ENCODE measurements around the gene ANKRD39. TPM values are rescaled to one million over a fixed set of nuclear protein-coding genes. Genes with fewer than 3 reads are reported as not detected.
A peak's percentile ranks its signal among the peaks of the same experiment; 100 is the strongest.

Gene ANKRD39
- total RNA-seq, 4 donors from 2014 or later = 9.7 to 55.3 (median 12.7) TPM

DNA sequence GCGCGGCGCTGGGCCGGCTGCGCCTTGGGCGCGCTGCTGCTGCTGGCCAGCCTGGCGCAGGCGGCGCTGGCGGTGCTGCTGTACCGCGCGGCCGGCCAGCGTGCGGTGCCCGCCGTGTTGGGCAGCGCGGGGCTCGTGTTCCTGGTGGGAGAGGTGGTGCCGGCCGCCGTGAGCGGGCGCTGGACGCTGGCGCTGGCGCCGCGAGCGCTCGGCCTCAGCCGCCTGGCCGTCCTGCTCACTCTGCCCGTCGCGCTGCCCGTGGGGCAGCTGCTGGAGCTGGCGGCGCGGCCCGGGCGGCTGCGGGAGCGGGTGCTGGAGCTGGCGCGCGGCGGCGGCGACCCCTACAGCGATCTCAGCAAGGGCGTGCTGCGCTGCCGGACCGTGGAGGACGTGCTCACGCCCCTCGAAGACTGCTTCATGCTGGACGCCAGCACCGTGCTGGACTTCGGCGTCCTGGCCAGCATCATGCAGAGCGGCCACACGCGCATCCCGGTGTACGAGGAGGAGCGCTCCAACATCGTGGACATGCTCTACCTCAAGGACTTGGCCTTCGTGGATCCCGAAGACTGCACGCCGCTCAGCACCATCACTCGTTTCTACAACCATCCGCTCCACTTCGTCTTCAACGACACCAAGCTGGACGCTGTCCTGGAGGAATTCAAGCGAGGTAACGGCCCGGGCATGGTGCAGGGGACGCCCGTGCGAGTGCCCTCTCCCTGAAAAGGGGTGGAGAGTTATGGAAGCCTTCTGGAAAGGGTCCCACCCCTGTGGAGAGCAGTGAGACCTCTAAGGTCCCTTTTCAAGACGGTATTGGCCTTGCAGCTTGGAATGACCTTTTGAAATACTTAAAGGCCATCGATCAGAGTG, 40.7 kb downstream of the ANKRD39 start:
- Histone ChIP-seq H3K27ac (peak overlapping the region; percentile 89 to 100 (median 98)), H3K4me1 (peaks cover 36 to 76% (median 57%) of the 10 kb centered on the region in 4 donors), H3K27me3 (no peaks in the 10 kb centered on the region), H3K36me3 (no peaks in the 10 kb centered on the region), H3K9me3 (no peaks in the 10 kb centered on the region), H3K4me3 (peak overlapping the region; percentile 52 to 79 (median 62))
- DNase-seq = no peak
- no peak for TF ChIP-seq EP300 (IDR thresholded peaks at IDR 0.05; ENCODE audit: low read depth)
- TF ChIP-seq POLR2A (IDR thresholded peaks at IDR 0.05) = no peak
- TF ChIP-seq POLR2AphosphoS5 (IDR thresholded peaks at IDR 0.05) = no peak
- TF ChIP-seq, protein P1, sequence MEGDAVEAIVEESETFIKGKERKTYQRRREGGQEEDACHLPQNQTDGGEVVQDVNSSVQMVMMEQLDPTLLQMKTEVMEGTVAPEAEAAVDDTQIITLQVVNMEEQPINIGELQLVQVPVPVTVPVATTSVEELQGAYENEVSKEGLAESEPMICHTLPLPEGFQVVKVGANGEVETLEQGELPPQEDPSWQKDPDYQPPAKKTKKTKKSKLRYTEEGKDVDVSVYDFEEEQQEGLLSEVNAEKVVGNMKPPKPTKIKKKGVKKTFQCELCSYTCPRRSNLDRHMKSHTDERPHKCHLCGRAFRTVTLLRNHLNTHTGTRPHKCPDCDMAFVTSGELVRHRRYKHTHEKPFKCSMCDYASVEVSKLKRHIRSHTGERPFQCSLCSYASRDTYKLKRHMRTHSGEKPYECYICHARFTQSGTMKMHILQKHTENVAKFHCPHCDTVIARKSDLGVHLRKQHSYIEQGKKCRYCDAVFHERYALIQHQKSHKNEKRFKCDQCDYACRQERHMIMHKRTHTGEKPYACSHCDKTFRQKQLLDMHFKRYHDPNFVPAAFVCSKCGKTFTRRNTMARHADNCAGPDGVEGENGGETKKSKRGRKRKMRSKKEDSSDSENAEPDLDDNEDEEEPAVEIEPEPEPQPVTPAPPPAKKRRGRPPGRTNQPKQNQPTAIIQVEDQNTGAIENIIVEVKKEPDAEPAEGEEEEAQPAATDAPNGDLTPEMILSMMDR (IDR thresholded peaks at IDR 0.05) = no peak
- WGBS, 2 donors (ENCODE audit: low coverage in 1 of 2) = 11% methylated on average over 27 of the region's 89 CpGs; no CpG with 5 or more reads in 1 of the 2 donors
- in situ Hi-C loops (cut with MboI; ENCODE audit: low pct_ligation_motif_present in 1 of 4, low pct_unique_long_range_greater_than_20kb in 1 of 4, low sequenced_read_pairs in 3 of 4) = no loop called here
- intact Hi-C loops (cut with DNase I; ENCODE audit: low total_unique reads) = loop anchor here (2.0 to 10.0 kb wide), 2 partner anchors 42 to 52 kb away; partner anchors contain the start of genes ANKRD39 and CNNM4

DNA sequence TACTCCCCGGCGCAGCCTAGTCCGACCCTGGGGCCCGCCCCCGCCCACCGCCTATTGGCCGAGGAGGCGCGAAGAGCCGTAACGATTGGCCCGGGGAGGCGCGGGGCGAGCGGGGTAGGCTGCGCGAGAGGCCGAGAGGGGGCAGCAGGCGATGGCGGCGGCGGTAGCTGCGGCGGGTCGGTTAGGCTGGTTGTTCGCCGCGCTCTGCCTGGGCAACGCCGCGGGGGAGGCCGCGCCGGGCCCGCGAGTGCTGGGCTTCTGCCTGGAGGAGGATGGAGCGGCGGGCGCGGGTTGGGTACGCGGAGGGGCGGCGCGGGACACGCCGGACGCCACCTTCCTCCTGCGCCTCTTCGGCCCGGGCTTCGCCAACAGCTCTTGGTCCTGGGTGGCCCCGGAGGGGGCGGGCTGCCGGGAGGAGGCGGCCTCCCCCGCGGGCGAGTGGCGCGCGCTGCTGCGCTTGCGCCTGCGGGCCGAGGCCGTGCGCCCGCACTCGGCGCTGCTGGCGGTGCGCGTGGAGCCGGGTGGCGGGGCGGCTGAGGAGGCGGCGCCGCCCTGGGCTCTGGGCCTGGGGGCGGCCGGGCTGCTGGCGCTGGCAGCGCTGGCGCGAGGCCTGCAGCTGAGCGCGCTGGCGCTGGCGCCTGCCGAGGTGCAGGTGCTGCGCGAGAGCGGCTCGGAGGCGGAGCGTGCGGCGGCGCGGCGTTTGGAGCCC, 41.5 kb downstream of the ANKRD39 start, which contains the start of gene CNNM3:
TSS of gene CNNM3 (plus strand) at position 142 of the 709 bp plus-strand sequence. CDS start at position 152, 10 bp downstream.
- Histone ChIP-seq H3K4me3 (peak within 1 kb of the TSS; percentile 57 to 93 (median 74)), H3K4me1 (peaks cover 36 to 72% (median 52%) of the 10 kb centered on the region in 4 donors), H3K9me3 (no peaks in the 10 kb centered on the region), H3K27me3 (no peaks in the 10 kb centered on the region), H3K36me3 (no peaks in the 10 kb centered on the region), H3K27ac (peak within 1 kb of the TSS; percentile 89 to 100 (median 98))
- TF ChIP-seq, protein P1 (IDR thresholded peaks at IDR 0.05) = peak; percentile 59 to 89 (median 65)
- TF ChIP-seq POLR2A (IDR thresholded peaks at IDR 0.05) (peak; percentile 89), EP300 (IDR thresholded peaks at IDR 0.05; ENCODE audit: low read depth) (no peak), POLR2AphosphoS5 (IDR thresholded peaks at IDR 0.05) (peak; percentile 90 to 96 (median 94))
- DNase-seq = peak; percentile 98
- WGBS, 2 donors (ENCODE audit: low coverage in 1 of 2) = 1% methylated on average over 27 of the region's 103 CpGs; no CpG with 5 or more reads in 1 of the 2 donors
- intact Hi-C loops (cut with DNase I; ENCODE audit: low total_unique reads) = loop anchor here (2.0 to 10.0 kb wide), 2 partner anchors 43 to 51 kb away; partner anchors contain the start of genes ANKRD39 and CNNM4
- in situ Hi-C loops (cut with MboI; ENCODE audit: low pct_ligation_motif_present in 1 of 4, low pct_unique_long_range_greater_than_20kb in 1 of 4, low sequenced_read_pairs in 3 of 4) = no loop called here

DNA sequence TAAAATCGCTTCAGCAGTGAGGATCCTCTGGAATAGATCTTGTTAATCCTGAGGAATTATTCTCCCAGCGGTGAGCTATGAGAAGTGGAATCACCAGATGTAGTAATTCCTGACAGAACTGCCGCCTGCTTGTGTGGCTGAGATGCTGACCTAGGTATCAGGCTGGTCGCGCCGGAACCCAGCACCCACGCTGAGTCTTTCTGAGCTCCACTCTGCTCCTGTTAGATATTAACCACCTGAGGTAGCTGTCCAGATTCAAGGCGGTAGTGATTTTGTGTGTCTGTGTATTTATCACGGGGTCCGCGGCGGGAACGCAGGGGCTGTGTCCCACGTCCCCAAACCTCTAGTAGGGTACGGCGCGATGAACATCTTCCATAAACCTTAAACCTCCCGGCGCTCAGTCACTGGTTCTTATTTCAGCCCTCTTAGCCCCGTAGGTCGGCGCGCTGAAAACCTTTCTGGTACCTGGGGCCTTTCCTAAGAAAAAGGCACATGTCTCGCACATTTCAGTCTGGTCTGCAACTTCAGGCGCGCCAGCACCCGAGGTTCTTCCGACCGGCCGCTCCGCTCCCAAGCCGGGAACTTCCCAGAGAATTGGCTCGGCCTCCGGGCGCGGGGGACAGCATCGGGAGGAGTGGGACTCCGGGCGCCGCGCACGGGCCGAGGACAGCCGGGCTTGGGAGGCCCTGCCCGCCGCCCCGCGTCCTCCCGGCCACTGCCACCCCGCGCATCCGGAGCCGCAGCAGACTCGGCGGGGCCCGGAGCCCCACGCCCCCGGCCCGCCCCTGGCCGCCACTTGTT, 42.3 kb downstream of the ANKRD39 start:
- Histone ChIP-seq H3K36me3 (no peaks in the 10 kb centered on the region), H3K27me3 (no peaks in the 10 kb centered on the region), H3K4me3 (peak overlapping the region; percentile 50 to 79 (median 62)), H3K27ac (peak overlapping the region; percentile 89 to 100 (median 98)), H3K4me1 (peaks cover 36 to 65% (median 46%) of the 10 kb centered on the region in 4 donors), H3K9me3 (no peaks in the 10 kb centered on the region)
- TF ChIP-seq, protein P1 (IDR thresholded peaks at IDR 0.05) = no peak
- TF ChIP-seq POLR2AphosphoS5 (IDR thresholded peaks at IDR 0.05) = no peak
- no peak for TF ChIP-seq EP300 (IDR thresholded peaks at IDR 0.05; ENCODE audit: low read depth)
- TF ChIP-seq POLR2A (IDR thresholded peaks at IDR 0.05) = no peak
- WGBS, 2 donors (ENCODE audit: low coverage in 1 of 2) = 2% methylated on average over 41 of the region's 60 CpGs; no CpG with 5 or more reads in 1 of the 2 donors
- in situ Hi-C loops (cut with MboI; ENCODE audit: low pct_ligation_motif_present in 1 of 4, low pct_unique_long_range_greater_than_20kb in 1 of 4, low sequenced_read_pairs in 3 of 4) (no loop called here), intact Hi-C loops (cut with DNase I; ENCODE audit: low total_unique reads) (loop anchor here (2.0 to 10.0 kb wide), 2 partner anchors 43 to 51 kb away; partner anchors contain the start of genes ANKRD39 and CNNM4)
- DNase-seq = peak; percentile 26

Data from transverse colon (tissue), 4 donors.